Neuron (in vitro differentiated cells): Measurements from ENCODE around the gene KCTD4.
"Not testable (repeated sequence)": the region's sequence is repeated elsewhere in the genome, so short reads cannot be mapped to it uniquely, and the experiment has no call there.

Source experiments
- H2AFZ ChIP-seq: one replicate; pipeline ENCODE4 v1.6.1; 2013; ENCODE audit warnings: low read depth, mild to moderate bottlenecking, inconsistent platforms, low read length, moderate library complexity
- H3K27me3 ChIP-seq: one replicate; pipeline ENCODE4 v1.6.1; 2013; ENCODE audit warnings: low read length; ENCODE audit not compliant: insufficient read depth
- H3K36me3 ChIP-seq: one replicate; pipeline ENCODE4 v1.6.1; 2013; ENCODE audit warnings: low read length; ENCODE audit not compliant: insufficient read depth
- H3K4me1 ChIP-seq: one replicate; pipeline ENCODE4 v1.6.1; 2013; ENCODE audit warnings: low read length; ENCODE audit not compliant: insufficient read depth
- H3K4me3 ChIP-seq: 2 replicates; pipeline ENCODE4 v1.5.1; 2013; ENCODE audit warnings: mild to moderate bottlenecking, low read length, moderate library complexity
- H3K9me3 ChIP-seq: one replicate; pipeline ENCODE4 v1.6.1; 2013; ENCODE audit warnings: low read length

The KCTD4 gene

GRCh38 chr13:45200701-45201232 lies at the start of gene KCTD4:
Gene KCTD4 (minus strand): TSS chr13:45201045. CDS start chr13:45194567, 6,478 bp downstream.
- no peaks in the 10 kb centered on the region for H3K27me3 ChIP-seq
- H3K4me1 ChIP-seq = no peaks in the 10 kb centered on the region
- H3K36me3 ChIP-seq = peaks cover 5% of the 10 kb centered on the region
- no peaks in the 10 kb centered on the region for H3K9me3 ChIP-seq
- no peak within 1 kb of the TSS for H2AFZ ChIP-seq
- H3K4me3 ChIP-seq = no peak within 1 kb of the TSS

GRCh38 chr13:45249662-45250061 lies 48.8 kb upstream of the KCTD4 start:
- H3K4me1 ChIP-seq = no peaks in the 10 kb centered on the region
- no peak overlapping the region for H2AFZ ChIP-seq
- peaks cover 18% of the 10 kb centered on the region for H3K36me3 ChIP-seq
- H3K9me3 ChIP-seq = no peaks in the 10 kb centered on the region
- no peaks in the 10 kb centered on the region for H3K27me3 ChIP-seq
- no peak overlapping the region for H3K4me3 ChIP-seq

- H3K4me3 ChIP-seq = not testable (repeated sequence)
These were observed 43.9 kb upstream of the KCTD4 start for GRCh38 chr13:45244736-45245135.

GRCh38 chr13:45243077-45243476 lies 42.2 kb upstream of the KCTD4 start:
- H3K4me3 ChIP-seq = no peak overlapping the region
- H3K27me3 ChIP-seq = no peaks in the 10 kb centered on the region
- no peak overlapping the region for H2AFZ ChIP-seq
- H3K4me1 ChIP-seq = no peaks in the 10 kb centered on the region
- H3K36me3 ChIP-seq = no peaks in the 10 kb centered on the region
- H3K9me3 ChIP-seq = no peaks in the 10 kb centered on the region

More at GRCh38 chr13:45244736-45245135, 43.9 kb upstream of the KCTD4 start:
- not testable (repeated sequence) for H3K36me3 ChIP-seq, H3K4me1 ChIP-seq, H3K27me3 ChIP-seq, H2AFZ ChIP-seq, H3K9me3 ChIP-seq

GRCh38 chr13:45242524-45242923 lies 41.7 kb upstream of the KCTD4 start:
- no peaks in the 10 kb centered on the region for H3K27me3 ChIP-seq
- H3K36me3 ChIP-seq = no peaks in the 10 kb centered on the region
- no peaks in the 10 kb centered on the region for H3K9me3 ChIP-seq
- H3K4me3 ChIP-seq = no peak overlapping the region
- H2AFZ ChIP-seq = no peak overlapping the region
- no peaks in the 10 kb centered on the region for H3K4me1 ChIP-seq

GRCh38 chr13:45242070-45242469 lies 41.2 kb upstream of the KCTD4 start:
- Histone ChIP-seq H2AFZ (no peak overlapping the region), H3K4me1 (no peaks in the 10 kb centered on the region), H3K9me3 (no peaks in the 10 kb centered on the region), H3K27me3 (no peaks in the 10 kb centered on the region), H3K4me3 (no peak overlapping the region), H3K36me3 (no peaks in the 10 kb centered on the region)

GRCh38 chr13:45240143-45240542 lies 39.3 kb upstream of the KCTD4 start:
- no peaks in the 10 kb centered on the region for H3K9me3 ChIP-seq
- no peak overlapping the region for H3K4me3 ChIP-seq
- no peaks in the 10 kb centered on the region for H3K4me1 ChIP-seq
- no peaks in the 10 kb centered on the region for H3K27me3 ChIP-seq
- no peak overlapping the region for H2AFZ ChIP-seq
- H3K36me3 ChIP-seq = no peaks in the 10 kb centered on the region

- Histone ChIP-seq H2AFZ (no peak overlapping the region), H3K4me1 (no peaks in the 10 kb centered on the region), H3K4me3 (no peak overlapping the region), H3K36me3 (no peaks in the 10 kb centered on the region), H3K27me3 (no peaks in the 10 kb centered on the region), H3K9me3 (no peaks in the 10 kb centered on the region)
These were observed 38.3 kb upstream of the KCTD4 start for GRCh38 chr13:45238945-45239795.

GRCh38 chr13:45232591-45232990 lies 31.7 kb upstream of the KCTD4 start:
- Histone ChIP-seq H2AFZ (no peak overlapping the region), H3K36me3 (peaks cover 2% of the 10 kb centered on the region), H3K27me3 (no peaks in the 10 kb centered on the region), H3K9me3 (no peaks in the 10 kb centered on the region), H3K4me3 (no peak overlapping the region), H3K4me1 (no peaks in the 10 kb centered on the region)

GRCh38 chr13:45231722-45232121 lies 30.9 kb upstream of the KCTD4 start:
- Histone ChIP-seq H3K4me1 (no peaks in the 10 kb centered on the region), H2AFZ (no peak overlapping the region), H3K36me3 (peaks cover 2% of the 10 kb centered on the region), H3K4me3 (no peak overlapping the region), H3K27me3 (no peaks in the 10 kb centered on the region), H3K9me3 (no peaks in the 10 kb centered on the region)

GRCh38 chr13:45231305-45231704 lies 30.5 kb upstream of the KCTD4 start:
- no peaks in the 10 kb centered on the region for H3K27me3 ChIP-seq
- no peak overlapping the region for H3K4me3 ChIP-seq
- no peaks in the 10 kb centered on the region for H3K9me3 ChIP-seq
- H3K36me3 ChIP-seq = peaks cover 2% of the 10 kb centered on the region
- H2AFZ ChIP-seq = no peak overlapping the region
- H3K4me1 ChIP-seq = no peaks in the 10 kb centered on the region

GRCh38 chr13:45229172-45229571 lies 28.3 kb upstream of the KCTD4 start:
- Histone ChIP-seq H3K4me1 (no peaks in the 10 kb centered on the region), H3K27me3 (no peaks in the 10 kb centered on the region), H3K36me3 (peaks cover 2% of the 10 kb centered on the region), H2AFZ (no peak overlapping the region), H3K9me3 (no peaks in the 10 kb centered on the region), H3K4me3 (no peak overlapping the region)

GRCh38 chr13:45228002-45228401 lies 27.2 kb upstream of the KCTD4 start:
- Histone ChIP-seq H3K27me3 (no peaks in the 10 kb centered on the region), H3K36me3 (peaks cover 2% of the 10 kb centered on the region)

More at GRCh38 chr13:45228002-45228401, 27.2 kb upstream of the KCTD4 start:
- Histone ChIP-seq H3K9me3 (no peaks in the 10 kb centered on the region), H2AFZ (no peak overlapping the region), H3K4me3 (no peak overlapping the region), H3K4me1 (no peaks in the 10 kb centered on the region)
